ENCODE measurements around the gene TLR5. TPM values are rescaled to one million over a fixed set of nuclear protein-coding genes. Genes with fewer than 3 reads are reported as not detected.

TLR5 gene
- polyA plus RNA-seq, 1 donor (not counting 4 experiments of a cell fraction or from before 2014, with no cell fraction given), result 1.3 TPM

DNA sequence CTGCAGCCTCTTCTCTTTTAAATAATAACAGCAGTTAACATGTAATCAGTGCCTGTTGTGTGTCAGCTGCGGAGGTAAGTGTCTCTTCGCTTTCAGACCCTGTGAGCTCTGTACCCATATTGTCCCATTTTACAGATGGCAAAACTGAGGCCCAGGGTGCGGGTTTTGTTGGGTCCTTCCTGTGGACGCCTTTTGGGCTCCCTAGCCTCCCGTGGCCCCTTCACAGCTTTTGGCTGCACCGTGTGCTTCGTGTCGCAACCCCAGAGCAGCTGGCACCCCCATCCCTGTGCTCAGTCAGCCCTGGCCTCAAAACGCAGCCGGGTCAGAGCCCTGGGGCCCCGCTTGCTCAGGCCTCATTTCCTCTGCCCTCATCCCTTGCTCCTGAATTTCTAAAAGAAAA is 53.8 kb downstream of the TLR5 start:
- H3K4me2 ChIP-seq (ENCODE audit: control insufficient read depth, extremely low read depth, insufficient read depth, low read depth, low read length), result no peak overlapping the region
- H2AFZ ChIP-seq (ENCODE audit: control insufficient read depth, low read length), result no peak overlapping the region
- no peaks in the 10 kb centered on the region for H3K79me2 ChIP-seq (ENCODE audit: control insufficient read depth, insufficient read depth, low read length)
- H3K4me1 ChIP-seq (ENCODE audit: control insufficient read depth, extremely low read depth, insufficient read depth, low read length), result no peaks in the 10 kb centered on the region
- H3K36me3 ChIP-seq (ENCODE audit: control insufficient read depth in 2 of 2, extremely low read depth in 1 of 2, insufficient read depth in 2 of 2, low read length in 2 of 2), result no peaks in the 10 kb centered on the region
- H3K9ac ChIP-seq (ENCODE audit: control insufficient read depth, extremely low read depth, insufficient read depth, low read length), result no peak overlapping the region
- H3K9me3 ChIP-seq (ENCODE audit: control insufficient read depth, low read depth, low read length), result no peaks in the 10 kb centered on the region
- H3K9me1 ChIP-seq (ENCODE audit: control insufficient read depth, extremely low read depth, insufficient read depth, low read length), result no peaks in the 10 kb centered on the region
- peaks cover 2% of the 10 kb centered on the region for H4K20me1 ChIP-seq (ENCODE audit: control insufficient read depth, extremely low read depth, insufficient read depth, low read length)
- no peak overlapping the region for H3K27ac ChIP-seq (ENCODE audit: control insufficient read depth, insufficient read depth, low read length)
- no peak overlapping the region for H3K4me3 ChIP-seq (ENCODE audit: control insufficient read depth in 2 of 3, extremely low read depth in 1 of 3, insufficient read depth in 2 of 3, low read depth in 1 of 3, low read length in 3 of 3)
- DNase-seq (ENCODE audit: low read depth, low spot score) (no peak), FAIRE-seq (no peak)
- TF ChIP-seq, protein P1, sequence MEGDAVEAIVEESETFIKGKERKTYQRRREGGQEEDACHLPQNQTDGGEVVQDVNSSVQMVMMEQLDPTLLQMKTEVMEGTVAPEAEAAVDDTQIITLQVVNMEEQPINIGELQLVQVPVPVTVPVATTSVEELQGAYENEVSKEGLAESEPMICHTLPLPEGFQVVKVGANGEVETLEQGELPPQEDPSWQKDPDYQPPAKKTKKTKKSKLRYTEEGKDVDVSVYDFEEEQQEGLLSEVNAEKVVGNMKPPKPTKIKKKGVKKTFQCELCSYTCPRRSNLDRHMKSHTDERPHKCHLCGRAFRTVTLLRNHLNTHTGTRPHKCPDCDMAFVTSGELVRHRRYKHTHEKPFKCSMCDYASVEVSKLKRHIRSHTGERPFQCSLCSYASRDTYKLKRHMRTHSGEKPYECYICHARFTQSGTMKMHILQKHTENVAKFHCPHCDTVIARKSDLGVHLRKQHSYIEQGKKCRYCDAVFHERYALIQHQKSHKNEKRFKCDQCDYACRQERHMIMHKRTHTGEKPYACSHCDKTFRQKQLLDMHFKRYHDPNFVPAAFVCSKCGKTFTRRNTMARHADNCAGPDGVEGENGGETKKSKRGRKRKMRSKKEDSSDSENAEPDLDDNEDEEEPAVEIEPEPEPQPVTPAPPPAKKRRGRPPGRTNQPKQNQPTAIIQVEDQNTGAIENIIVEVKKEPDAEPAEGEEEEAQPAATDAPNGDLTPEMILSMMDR (optimal IDR thresholded peaks at IDR 0.05 in 1 of 3, IDR thresholded peaks at IDR 0.05 in 1 of 3, conservative IDR thresholded peaks at IDR 0.05 in 1 of 3; ENCODE audit: extremely low read depth in 1 of 3, insufficient read depth in 2 of 3, low read length in 3 of 3), result no peak
- no peak for TF ChIP-seq EZH2 (IDR thresholded peaks at IDR 0.05; ENCODE audit: low read length)
- dilution Hi-C loops (cut with MboI; ENCODE audit: extremely low pct_ligation_motif_present, low sequenced_read_pairs), result loop anchor here (25.0 kb wide), 1 partner anchor 302 kb away; no protein-coding TSS in a partner anchor
- peaks cover 5% of the 10 kb centered on the region for H3K27me3 ChIP-seq (ENCODE audit: control insufficient read depth, extremely low read depth, insufficient read depth, low read length)

GRCh38 chr1:223088713-223089240 is 54.3 kb downstream of the TLR5 start:
- TF ChIP-seq EZH2 (IDR thresholded peaks at IDR 0.05; ENCODE audit: low read length), result no peak
- TF ChIP-seq, protein P1 (optimal IDR thresholded peaks at IDR 0.05 in 1 of 3, IDR thresholded peaks at IDR 0.05 in 1 of 3, conservative IDR thresholded peaks at IDR 0.05 in 1 of 3; ENCODE audit: extremely low read depth in 1 of 3, insufficient read depth in 2 of 3, low read length in 3 of 3), result no peak
- no peaks in the 10 kb centered on the region for H3K36me3 ChIP-seq (ENCODE audit: control insufficient read depth in 2 of 2, extremely low read depth in 1 of 2, insufficient read depth in 2 of 2, low read length in 2 of 2)
- no peak overlapping the region for H3K9ac ChIP-seq (ENCODE audit: control insufficient read depth, extremely low read depth, insufficient read depth, low read length)
- no peak overlapping the region for H2AFZ ChIP-seq (ENCODE audit: control insufficient read depth, low read length)
- DNase-seq (ENCODE audit: low read depth, low spot score) (no peak), FAIRE-seq (no peak)
- no peaks in the 10 kb centered on the region for H3K79me2 ChIP-seq (ENCODE audit: control insufficient read depth, insufficient read depth, low read length)
- H3K4me3 ChIP-seq (ENCODE audit: control insufficient read depth in 2 of 3, extremely low read depth in 1 of 3, insufficient read depth in 2 of 3, low read depth in 1 of 3, low read length in 3 of 3), result no peak overlapping the region
- H3K4me2 ChIP-seq (ENCODE audit: control insufficient read depth, extremely low read depth, insufficient read depth, low read depth, low read length), result no peak overlapping the region
- dilution Hi-C loops (cut with MboI; ENCODE audit: extremely low pct_ligation_motif_present, low sequenced_read_pairs), result loop anchor here (25.0 kb wide), 1 partner anchor 301 kb away; no protein-coding TSS in a partner anchor
- peaks cover 5% of the 10 kb centered on the region for H3K27me3 ChIP-seq (ENCODE audit: control insufficient read depth, extremely low read depth, insufficient read depth, low read length)
- no peaks in the 10 kb centered on the region for H3K9me1 ChIP-seq (ENCODE audit: control insufficient read depth, extremely low read depth, insufficient read depth, low read length)
- H3K4me1 ChIP-seq (ENCODE audit: control insufficient read depth, extremely low read depth, insufficient read depth, low read length), result no peaks in the 10 kb centered on the region
- H3K9me3 ChIP-seq (ENCODE audit: control insufficient read depth, low read depth, low read length), result no peaks in the 10 kb centered on the region
- peaks cover 2% of the 10 kb centered on the region for H4K20me1 ChIP-seq (ENCODE audit: control insufficient read depth, extremely low read depth, insufficient read depth, low read length)
- no peak overlapping the region for H3K27ac ChIP-seq (ENCODE audit: control insufficient read depth, insufficient read depth, low read length)
